ENCODE measurements around the gene ISG20. TPM values are rescaled to one million over a fixed set of nuclear protein-coding genes. Genes with fewer than 3 reads are reported as not detected.

Gene ISG20
- polyA plus RNA-seq, 1 donor, result 4.9 TPM

DNA sequence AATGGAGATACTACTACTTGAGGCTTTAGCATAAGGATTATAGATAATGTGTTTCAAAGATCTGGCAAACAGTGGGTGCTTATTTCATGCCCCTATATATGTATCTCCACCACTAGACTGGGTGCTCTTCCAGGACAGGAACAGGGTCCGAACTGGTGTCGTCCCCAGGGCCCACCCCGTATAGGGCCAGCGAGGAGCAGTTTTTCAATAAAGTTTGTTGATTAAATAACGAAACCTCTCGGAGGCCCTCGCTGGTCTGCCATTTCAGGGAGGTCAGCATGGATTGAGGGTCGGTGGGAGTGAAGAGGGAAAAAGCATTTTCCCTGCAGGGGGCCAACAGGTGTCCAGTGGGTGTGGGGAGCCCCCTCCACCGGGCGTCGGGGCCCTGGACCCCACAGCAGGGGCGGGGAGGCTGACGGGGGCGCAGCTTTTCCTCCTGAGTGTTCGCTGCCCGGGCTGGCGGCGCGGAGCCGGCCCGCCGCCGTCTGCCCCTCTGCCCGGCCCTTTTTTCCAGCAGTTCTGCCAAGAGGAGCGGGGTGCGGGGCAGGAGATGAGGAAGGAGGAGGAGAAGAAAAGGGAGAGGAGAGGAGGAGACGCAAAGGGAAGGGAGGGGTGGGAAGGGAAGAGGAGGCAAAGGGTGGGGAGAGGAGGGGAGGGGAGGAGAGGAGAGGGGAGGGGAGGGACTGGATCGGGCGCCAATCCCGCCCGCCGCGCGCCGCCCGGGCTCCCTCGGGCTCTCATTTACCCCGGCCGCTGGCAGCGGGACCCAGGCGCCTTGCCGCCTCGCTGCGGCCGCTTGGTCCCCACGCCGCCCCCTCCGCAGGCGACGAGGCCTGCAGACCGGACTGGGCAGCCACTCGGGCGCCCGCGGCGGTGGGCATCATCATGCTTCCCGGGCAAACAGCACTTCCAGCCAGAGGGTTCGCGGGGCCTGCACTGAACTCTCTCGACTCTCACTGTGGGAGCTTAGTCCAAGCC lies 66.3 kb downstream of the ISG20 start:
- Histone ChIP-seq H3K4me3 (ENCODE audit: low read length) (peak overlapping the region; percentile 31), H3K36me3 (ENCODE audit: control insufficient read depth, insufficient read depth, low read length) (no peaks in the 10 kb centered on the region), H3K9me3 (ENCODE audit: control insufficient read depth, low read depth, low read length) (no peaks in the 10 kb centered on the region), H3K27ac (ENCODE audit: low read length) (no peak overlapping the region), H3K4me1 (ENCODE audit: control insufficient read depth, insufficient read depth, low read length) (no peaks in the 10 kb centered on the region), H3K27me3 (ENCODE audit: control insufficient read depth, insufficient read depth, low read length) (peaks cover 35% of the 10 kb centered on the region)
- peak; percentile 19 to 53 for DNase-seq
- no CpG with 5 or more reads among the region's 60 CpGs for WGBS (ENCODE audit: insufficient coverage, low lambda C conversion rate)

DNA sequence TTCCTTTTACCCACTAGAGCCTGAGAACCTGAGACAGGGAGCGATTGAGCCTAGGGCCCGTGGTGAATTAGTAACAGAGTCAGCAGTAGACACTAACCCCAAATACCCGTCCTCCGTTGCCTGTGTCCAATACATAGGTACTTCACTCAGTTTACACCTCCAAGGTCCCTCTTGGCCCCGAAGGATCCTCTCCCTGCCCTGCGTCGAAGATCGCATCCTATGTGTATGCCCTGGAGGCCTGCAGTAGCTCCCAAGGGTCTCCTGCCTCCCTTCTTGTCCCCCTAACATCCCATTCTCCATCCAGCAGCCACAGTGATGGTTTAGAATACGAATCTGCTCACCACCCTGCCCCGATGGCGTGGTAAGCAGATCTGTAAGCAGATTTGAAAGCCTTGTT lies 67.0 kb downstream of the ISG20 start:
- no peaks in the 10 kb centered on the region for H3K4me1 ChIP-seq (ENCODE audit: control insufficient read depth, insufficient read depth, low read length)
- no CpG with 5 or more reads among the region's 11 CpGs for WGBS (ENCODE audit: insufficient coverage, low lambda C conversion rate)
- peaks cover 38% of the 10 kb centered on the region for H3K27me3 ChIP-seq (ENCODE audit: control insufficient read depth, insufficient read depth, low read length)
- no peak overlapping the region for H3K27ac ChIP-seq (ENCODE audit: low read length)
- no peak for DNase-seq
- no peak overlapping the region for H3K4me3 ChIP-seq (ENCODE audit: low read length)
- no peaks in the 10 kb centered on the region for H3K9me3 ChIP-seq (ENCODE audit: control insufficient read depth, low read depth, low read length)
- no peaks in the 10 kb centered on the region for H3K36me3 ChIP-seq (ENCODE audit: control insufficient read depth, insufficient read depth, low read length)

Other genes with a start within 250 kb of the ISG20 start
- 28.6 TPM for gene MRPL46, start 171.6 kb upstream of the ISG20 start, polyA plus RNA-seq
- gene MRPS11, start 171.3 kb upstream of the ISG20 start, polyA plus RNA-seq, result 40.8 TPM
- 12.1 TPM for gene DET1, start 92.3 kb upstream of the ISG20 start, polyA plus RNA-seq
- 8.2 TPM for gene AEN, start 17.7 kb upstream of the ISG20 start, polyA plus RNA-seq
- gene ACAN, start 164.4 kb downstream of the ISG20 start, polyA plus RNA-seq, result 0.16 TPM

Measured in large intestine (tissue), 3 donors.